Endothelial cell of umbilical vein (primary cell): ENCODE data around the gene POU2F3. TPM values are rescaled to one million over a fixed set of nuclear protein-coding genes. Genes with fewer than 3 reads are reported as not detected.

Source experiments
- BruUV-seq: library from RNA; stranded (reverse); fragments of 400-500 nt; replicated peaks from 2 replicates; lab custom pipeline; 2021; lab: Mats Ljungman, UMichigan
- CTCF ChIA-PET: fragments of 300-600, 350-600 bp; sonication (Branson Sonifier 250); formaldehyde crosslinking; loops from one replicate; lab custom pipeline; 2021; ENCODE audit warnings: antibody characterized with exemption, inconsistent platforms; lab: Charles Lee
- POLR2A ChIA-PET: fragments of 300-600, 350-600 bp; sonication (Branson Sonifier 250); formaldehyde crosslinking; loops from one replicate; lab custom pipeline; 2021; ENCODE audit warnings: antibody characterized with exemption, inconsistent platforms; lab: Charles Lee
- DNase-seq: peaks from one replicate; pipeline ENCODE4 v3.0.0-alpha.2; 2011; ENCODE audit warnings: low read depth, low spot score
- FAIRE-seq: peaks from 2 replicates; lab custom pipeline; 2011; peaks lifted over from hg19 to GRCh38; lab: Jason Lieb, UNC
- H2AFZ ChIP-seq: 2 replicates; pipeline ENCODE4 v1.6.0; 2012; ENCODE audit warnings: low read depth, low read length, control low read depth, inconsistent platforms
- H3K27ac ChIP-seq: 2 replicates; pipeline ENCODE4 v1.5.1; 2011; ENCODE audit warnings: low read depth, mild to moderate bottlenecking, control low read depth, low read length, moderate library complexity; ENCODE audit not compliant: insufficient read depth
- H3K27me3 ChIP-seq, 2 experiments: 2 replicates each; pipeline versions ENCODE4 v1.6.0 to v1.6.1; 2011; ENCODE audit warnings: low read length in 2 of 2, mixed read lengths in 1 of 2; ENCODE audit not compliant: control insufficient read depth in 2 of 2, insufficient read depth in 2 of 2
- H3K36me3 ChIP-seq, 2 experiments: 2 replicates in 1 of 2; 3 replicates in 1 of 2; pipeline ENCODE4 v1.5.1; 2011; ENCODE audit warnings: low read length in 2 of 2, mild to moderate bottlenecking in 1 of 2, moderate library complexity in 1 of 2; ENCODE audit not compliant: control insufficient read depth in 2 of 2, insufficient read depth in 2 of 2; ENCODE audit errors: extremely low read depth in 1 of 2
- H3K4me1 ChIP-seq: 3 replicates; pipeline ENCODE4 v1.5.1; 2011; ENCODE audit warnings: mild to moderate bottlenecking, low read length; ENCODE audit not compliant: control insufficient read depth, insufficient read depth; ENCODE audit errors: extremely low read depth
- H3K4me2 ChIP-seq: 2 replicates; pipeline ENCODE4 v1.6.1; 2011; ENCODE audit warnings: low read length, control low read depth, mixed read lengths; ENCODE audit not compliant: insufficient read depth
- H3K4me3 ChIP-seq, 3 experiments: fragments of 200-600 bp in 1 of 3; sonication (generic), shearing (Covaris generic) in 1 of 3; replicated peaks in 1 of 3; 2 replicates each; pipeline ENCODE4 v1.5.1; 2011 to 2016; ENCODE audit warnings: control low read depth in 3 of 3, low read length in 3 of 3, mild to moderate bottlenecking in 2 of 3, inconsistent platforms in 1 of 3, low read depth in 1 of 3, moderate library complexity in 1 of 3; ENCODE audit not compliant: insufficient read depth in 1 of 3
- H3K79me2 ChIP-seq: 2 replicates; pipeline ENCODE4 v1.6.0; 2012; ENCODE audit warnings: low read length, inconsistent platforms; ENCODE audit not compliant: control insufficient read depth, insufficient read depth
- H3K9ac ChIP-seq: replicated peaks from 2 replicates; pipeline ENCODE3; 2011; ENCODE audit warnings: low read length, control low read depth; ENCODE audit not compliant: insufficient read depth; ENCODE audit errors: extremely low read depth
- H3K9me1 ChIP-seq: replicated peaks from 3 replicates; pipeline ENCODE4 v1.6.0; 2011; ENCODE audit warnings: mild to moderate bottlenecking, low read length; ENCODE audit not compliant: control insufficient read depth, insufficient read depth; ENCODE audit errors: extremely low read depth
- H3K9me3 ChIP-seq: replicated peaks from 2 replicates; pipeline ENCODE4 v1.5.1; 2012; ENCODE audit warnings: low read length, inconsistent platforms; ENCODE audit not compliant: control insufficient read depth, insufficient read depth
- H4K20me1 ChIP-seq: replicated peaks from 2 replicates; pipeline ENCODE3; 2011; ENCODE audit warnings: mild to moderate bottlenecking, low read length; ENCODE audit not compliant: control insufficient read depth, insufficient read depth; ENCODE audit errors: extremely low read depth
- EZH2 ChIP-seq: IDR thresholded peaks from 2 replicates; pipeline ENCODE4 v1.6.1; 2012; ENCODE audit warnings: borderline replicate concordance, low read depth, mild to moderate bottlenecking, moderate library complexity, low read length, inconsistent platforms; ENCODE audit not compliant: severe bottlenecking
- FOS ChIP-seq: IDR thresholded peaks from 2 replicates; pipeline ENCODE4 v1.6.1; 2011; ENCODE audit warnings: mild to moderate bottlenecking, low read length, moderate library complexity, borderline replicate concordance; ENCODE audit not compliant: insufficient read depth
- GATA2 ChIP-seq: IDR thresholded peaks from 2 replicates; pipeline ENCODE4 v1.7.0; 2011; ENCODE audit warnings: low read depth, mild to moderate bottlenecking, moderate library complexity, mixed read lengths, low read length; ENCODE audit not compliant: insufficient read length, insufficient read depth
- JUN ChIP-seq: IDR thresholded peaks from 2 replicates; pipeline ENCODE4 v1.6.1; 2011; ENCODE audit warnings: borderline replicate concordance, low read depth; ENCODE audit not compliant: insufficient read length, insufficient read depth
- MYC ChIP-seq: IDR thresholded peaks from one replicate; pipeline ENCODE4 v1.6.1; 2011; ENCODE audit warnings: mild to moderate bottlenecking, low read depth, low read length
- POLR2A ChIP-seq: IDR thresholded peaks from 2 replicates; pipeline ENCODE4 v1.6.1; 2012; ENCODE audit warnings: low read depth, mild to moderate bottlenecking, control low read depth, low read length
- POLR2AphosphoS5 ChIP-seq: IDR thresholded peaks from 2 replicates; pipeline ENCODE4 v1.6.1; 2012; ENCODE audit warnings: low read depth, mild to moderate bottlenecking, control low read depth, low read length, moderate library complexity; ENCODE audit not compliant: insufficient read depth
- dilution Hi-C: fragments of 300-500 bp; cut with MboI; formaldehyde crosslinking; loops from one replicate; pipeline ENCODE4 v1.15.0; 2019; ENCODE audit warnings: low sequenced_read_pairs; ENCODE audit not compliant: extremely low pct_ligation_motif_present
- intact Hi-C: fragments of 100-400 bp; cut with micrococcal nuclease; formaldehyde crosslinking; loops from one replicate; pipeline ENCODE4 v1.10.0; 2022
- polyA plus RNA-seq, 4 experiments: library from polyadenylated mRNA; depleted of rRNA in 3 of 4; stranded (reverse) in 3 of 4; unstranded in 1 of 4; fragments of >200 nt; gene quantifications; 2 replicates each; pipeline versions ENCODE4 v1.2.1 to v1.2.3, GENCODE V29; 2011 to 2012; ENCODE audit warnings: missing spikeins in 1 of 4
- total RNA-seq: library from RNA; stranded (reverse); gene quantifications from 2 replicates; pipeline ENCODE4 v1.2.3, GENCODE V29; 2021
- TF ChIP-seq, protein P1 (sequence below): IDR thresholded peaks from 2 replicates; pipeline ENCODE4 v1.6.1; 2011; ENCODE audit not compliant: insufficient read depth, insufficient read length
- TF ChIP-seq, protein P2 (sequence below), 2 donors: IDR thresholded peaks; 1 replicate in 1 of 2; 2 replicates in 1 of 2; pipeline ENCODE4 v1.5.1; 2011; ENCODE audit warnings: low read length in 2 of 2, mild to moderate bottlenecking in 2 of 2, moderate library complexity in 2 of 2, control low read depth in 1 of 2, inconsistent platforms in 1 of 2, low read depth in 1 of 2; ENCODE audit not compliant: insufficient read depth in 1 of 2; ENCODE audit errors: extremely low read depth in 1 of 2

POU2F3 gene
- total and polyA plus RNA-seq, 2 donors (not counting 3 experiments of a cell fraction or from before 2014, with no cell fraction given), result 0.06 TPM; not detected in 1

DNA sequence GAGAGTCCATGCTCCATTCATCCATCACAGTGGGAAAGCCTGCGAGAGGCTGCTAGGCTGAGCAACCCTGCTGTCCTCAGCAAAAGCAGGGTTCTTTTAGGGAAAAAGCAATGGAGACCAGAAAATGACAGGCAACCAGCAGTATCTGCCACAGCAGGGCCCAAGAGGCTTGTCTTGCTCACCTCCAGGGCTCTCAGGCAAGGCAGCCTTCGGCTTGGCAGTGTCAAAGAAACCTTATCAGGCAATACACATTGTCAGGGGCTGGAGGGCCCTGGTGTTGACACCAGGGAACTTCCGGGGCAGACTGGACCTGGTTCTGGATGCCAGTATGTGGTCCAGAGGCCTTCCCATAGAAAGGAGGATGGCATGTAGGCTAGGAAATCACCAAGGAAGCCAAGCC, 74.9 kb downstream of the POU2F3 start:
- no peaks in the 10 kb centered on the region for H3K79me2 ChIP-seq
- H2AFZ ChIP-seq, result no peak overlapping the region
- H3K4me2 ChIP-seq, result no peak overlapping the region
- no peaks in the 10 kb centered on the region for H3K9me3 ChIP-seq
- H3K36me3 ChIP-seq, result no peaks in the 10 kb centered on the region
- H3K9ac ChIP-seq, result no peak overlapping the region
- peaks cover 25 to 28% of the 10 kb centered on the region in 2 experiments for H3K27me3 ChIP-seq
- ChIA-PET POLR2A (no interaction called here), CTCF (interaction anchor here (0.8 to 4.2 kb wide), 2 partner anchors 11 to 112 kb away, joined by 3 to 35 read pairs; no protein-coding TSS in a partner anchor)
- H4K20me1 ChIP-seq, result no peaks in the 10 kb centered on the region
- TF ChIP-seq, protein P1, sequence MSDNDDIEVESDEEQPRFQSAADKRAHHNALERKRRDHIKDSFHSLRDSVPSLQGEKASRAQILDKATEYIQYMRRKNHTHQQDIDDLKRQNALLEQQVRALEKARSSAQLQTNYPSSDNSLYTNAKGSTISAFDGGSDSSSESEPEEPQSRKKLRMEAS, result no peak
- TF ChIP-seq EZH2 (no peak), JUN (no peak), POLR2AphosphoS5 (no peak), FOS (no peak), GATA2 (no peak), POLR2A (no peak), MYC (no peak)
- TF ChIP-seq, protein P2, sequence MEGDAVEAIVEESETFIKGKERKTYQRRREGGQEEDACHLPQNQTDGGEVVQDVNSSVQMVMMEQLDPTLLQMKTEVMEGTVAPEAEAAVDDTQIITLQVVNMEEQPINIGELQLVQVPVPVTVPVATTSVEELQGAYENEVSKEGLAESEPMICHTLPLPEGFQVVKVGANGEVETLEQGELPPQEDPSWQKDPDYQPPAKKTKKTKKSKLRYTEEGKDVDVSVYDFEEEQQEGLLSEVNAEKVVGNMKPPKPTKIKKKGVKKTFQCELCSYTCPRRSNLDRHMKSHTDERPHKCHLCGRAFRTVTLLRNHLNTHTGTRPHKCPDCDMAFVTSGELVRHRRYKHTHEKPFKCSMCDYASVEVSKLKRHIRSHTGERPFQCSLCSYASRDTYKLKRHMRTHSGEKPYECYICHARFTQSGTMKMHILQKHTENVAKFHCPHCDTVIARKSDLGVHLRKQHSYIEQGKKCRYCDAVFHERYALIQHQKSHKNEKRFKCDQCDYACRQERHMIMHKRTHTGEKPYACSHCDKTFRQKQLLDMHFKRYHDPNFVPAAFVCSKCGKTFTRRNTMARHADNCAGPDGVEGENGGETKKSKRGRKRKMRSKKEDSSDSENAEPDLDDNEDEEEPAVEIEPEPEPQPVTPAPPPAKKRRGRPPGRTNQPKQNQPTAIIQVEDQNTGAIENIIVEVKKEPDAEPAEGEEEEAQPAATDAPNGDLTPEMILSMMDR (IDR thresholded peaks at IDR 0.05; ENCODE audit: extremely low read depth in 1 of 2, insufficient read depth in 1 of 2, low read depth in 1 of 2, low read length in 2 of 2), result no peak
- dilution Hi-C loops, result no loop called here
- H3K4me1 ChIP-seq, result no peaks in the 10 kb centered on the region
- DNase-seq (no peak), FAIRE-seq (no peak)
- H3K4me3 ChIP-seq, result no peak overlapping the region
- intact Hi-C loops, result no loop called here
- BruUV-seq, result no TSS peak
- H3K9me1 ChIP-seq, result no peaks in the 10 kb centered on the region
- no peak overlapping the region for H3K27ac ChIP-seq
